SU-DHL-6 (cell line): ENCODE data around the gene SLC13A4.

Experiments
- EZH2phosphoT487 ChIP-seq: fragments of 200-600 bp; sonication (generic), shearing (Covaris generic); conservative IDR thresholded peaks from 2 replicates; pipeline ENCODE4 v1.6.1; 2018; ENCODE audit warnings: mild to moderate bottlenecking, antibody characterized with exemption, low read length, moderate library complexity, mixed read lengths
- TF ChIP-seq, protein P1 (sequence below): fragments of 200-600 bp; sonication (generic); IDR thresholded peaks from one replicate; pipeline ENCODE4 v1.5.1; 2017; ENCODE audit warnings: antibody characterized with exemption, mild to moderate bottlenecking, low read length, moderate library complexity; ENCODE audit not compliant: insufficient read depth, poor library complexity, severe bottlenecking

DNA sequence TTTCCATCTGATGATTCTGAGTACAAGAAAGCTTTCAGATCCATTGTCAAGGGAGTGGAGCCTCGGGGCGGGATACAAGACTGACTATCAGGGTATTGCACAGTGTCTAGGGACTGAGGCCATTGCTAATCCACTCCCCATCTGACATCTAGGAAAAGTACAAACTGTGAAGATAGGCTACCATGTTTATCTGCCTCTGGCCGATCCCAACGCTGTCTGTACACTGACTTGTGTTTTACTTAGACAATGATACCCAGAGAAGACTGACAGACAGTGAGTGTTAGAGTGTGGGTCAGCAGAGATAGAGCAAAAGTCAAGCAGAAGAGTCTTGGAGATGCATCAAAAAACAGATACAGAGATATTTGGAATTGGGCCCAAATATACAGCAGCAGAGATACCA is 3.1 kb upstream of the SLC13A4 start:
- TF ChIP-seq, protein P1, sequence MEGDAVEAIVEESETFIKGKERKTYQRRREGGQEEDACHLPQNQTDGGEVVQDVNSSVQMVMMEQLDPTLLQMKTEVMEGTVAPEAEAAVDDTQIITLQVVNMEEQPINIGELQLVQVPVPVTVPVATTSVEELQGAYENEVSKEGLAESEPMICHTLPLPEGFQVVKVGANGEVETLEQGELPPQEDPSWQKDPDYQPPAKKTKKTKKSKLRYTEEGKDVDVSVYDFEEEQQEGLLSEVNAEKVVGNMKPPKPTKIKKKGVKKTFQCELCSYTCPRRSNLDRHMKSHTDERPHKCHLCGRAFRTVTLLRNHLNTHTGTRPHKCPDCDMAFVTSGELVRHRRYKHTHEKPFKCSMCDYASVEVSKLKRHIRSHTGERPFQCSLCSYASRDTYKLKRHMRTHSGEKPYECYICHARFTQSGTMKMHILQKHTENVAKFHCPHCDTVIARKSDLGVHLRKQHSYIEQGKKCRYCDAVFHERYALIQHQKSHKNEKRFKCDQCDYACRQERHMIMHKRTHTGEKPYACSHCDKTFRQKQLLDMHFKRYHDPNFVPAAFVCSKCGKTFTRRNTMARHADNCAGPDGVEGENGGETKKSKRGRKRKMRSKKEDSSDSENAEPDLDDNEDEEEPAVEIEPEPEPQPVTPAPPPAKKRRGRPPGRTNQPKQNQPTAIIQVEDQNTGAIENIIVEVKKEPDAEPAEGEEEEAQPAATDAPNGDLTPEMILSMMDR: no peak
- no peak for TF ChIP-seq EZH2phosphoT487
